Neutrophil (primary cell): Measurements from ENCODE around the gene MEX3A.
A peak's percentile ranks its signal among the peaks of the same experiment; 100 is the strongest.

Source experiments
- H3K27ac ChIP-seq: fragments of 200-600 bp; sonication (generic); 2 replicates; pipeline ENCODE4 v1.5.1; 2016; ENCODE audit warnings: mild to moderate bottlenecking, moderate library complexity
- H3K27me3 ChIP-seq: fragments of 200-600 bp; sonication (generic); 2 replicates; pipeline ENCODE4 v1.6.0; 2016; ENCODE audit warnings: mild to moderate bottlenecking
- H3K36me3 ChIP-seq: fragments of 200-600 bp; sonication (generic); 2 replicates; pipeline ENCODE4 v1.5.1; 2017
- H3K4me1 ChIP-seq, 2 experiments: fragments of 200-600 bp in 1 of 2; sonication (generic) in 1 of 2; 1 replicate in 1 of 2; 2 replicates in 1 of 2; pipeline versions ENCODE4 v1.5.1 to v1.6.1; 2013 to 2016; ENCODE audit warnings: low read depth in 1 of 2, low read length in 1 of 2, mild to moderate bottlenecking in 1 of 2, moderate library complexity in 1 of 2; ENCODE audit not compliant: control insufficient read depth in 1 of 2, insufficient read depth in 1 of 2
- H3K4me3 ChIP-seq, 2 experiments: fragments of 200-600 bp in 1 of 2; sonication (generic) in 1 of 2; 1 replicate in 1 of 2; 2 replicates in 1 of 2; pipeline ENCODE4 v1.5.1; 2013 to 2016; ENCODE audit warnings: low read depth in 1 of 2, low read length in 1 of 2, mild to moderate bottlenecking in 1 of 2, moderate library complexity in 1 of 2
- H3K9me3 ChIP-seq: fragments of 200-600 bp; sonication (generic); 2 replicates; pipeline ENCODE4 v1.5.1; 2016
- TF ChIP-seq, protein P1 (sequence below): fragments of 200-600 bp; sonication (generic); IDR thresholded peaks from 2 replicates; pipeline ENCODE4 v1.5.1; 2016; ENCODE audit warnings: antibody characterized with exemption

The MEX3A gene

GRCh38 chr1:156104861-156105832, 22.9 kb upstream of the MEX3A start:
- TF ChIP-seq, protein P1, sequence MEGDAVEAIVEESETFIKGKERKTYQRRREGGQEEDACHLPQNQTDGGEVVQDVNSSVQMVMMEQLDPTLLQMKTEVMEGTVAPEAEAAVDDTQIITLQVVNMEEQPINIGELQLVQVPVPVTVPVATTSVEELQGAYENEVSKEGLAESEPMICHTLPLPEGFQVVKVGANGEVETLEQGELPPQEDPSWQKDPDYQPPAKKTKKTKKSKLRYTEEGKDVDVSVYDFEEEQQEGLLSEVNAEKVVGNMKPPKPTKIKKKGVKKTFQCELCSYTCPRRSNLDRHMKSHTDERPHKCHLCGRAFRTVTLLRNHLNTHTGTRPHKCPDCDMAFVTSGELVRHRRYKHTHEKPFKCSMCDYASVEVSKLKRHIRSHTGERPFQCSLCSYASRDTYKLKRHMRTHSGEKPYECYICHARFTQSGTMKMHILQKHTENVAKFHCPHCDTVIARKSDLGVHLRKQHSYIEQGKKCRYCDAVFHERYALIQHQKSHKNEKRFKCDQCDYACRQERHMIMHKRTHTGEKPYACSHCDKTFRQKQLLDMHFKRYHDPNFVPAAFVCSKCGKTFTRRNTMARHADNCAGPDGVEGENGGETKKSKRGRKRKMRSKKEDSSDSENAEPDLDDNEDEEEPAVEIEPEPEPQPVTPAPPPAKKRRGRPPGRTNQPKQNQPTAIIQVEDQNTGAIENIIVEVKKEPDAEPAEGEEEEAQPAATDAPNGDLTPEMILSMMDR = no peak
- H3K4me1 ChIP-seq = peaks cover 7 to 8% of the 10 kb centered on the region in 2 experiments
- H3K27me3 ChIP-seq = peaks cover 82% of the 10 kb centered on the region
- H3K36me3 ChIP-seq = no peaks in the 10 kb centered on the region
- H3K27ac ChIP-seq = no peak overlapping the region
- H3K9me3 ChIP-seq = no peaks in the 10 kb centered on the region
- H3K4me3 ChIP-seq = peak overlapping the region; percentile 49 to 55

DNA sequence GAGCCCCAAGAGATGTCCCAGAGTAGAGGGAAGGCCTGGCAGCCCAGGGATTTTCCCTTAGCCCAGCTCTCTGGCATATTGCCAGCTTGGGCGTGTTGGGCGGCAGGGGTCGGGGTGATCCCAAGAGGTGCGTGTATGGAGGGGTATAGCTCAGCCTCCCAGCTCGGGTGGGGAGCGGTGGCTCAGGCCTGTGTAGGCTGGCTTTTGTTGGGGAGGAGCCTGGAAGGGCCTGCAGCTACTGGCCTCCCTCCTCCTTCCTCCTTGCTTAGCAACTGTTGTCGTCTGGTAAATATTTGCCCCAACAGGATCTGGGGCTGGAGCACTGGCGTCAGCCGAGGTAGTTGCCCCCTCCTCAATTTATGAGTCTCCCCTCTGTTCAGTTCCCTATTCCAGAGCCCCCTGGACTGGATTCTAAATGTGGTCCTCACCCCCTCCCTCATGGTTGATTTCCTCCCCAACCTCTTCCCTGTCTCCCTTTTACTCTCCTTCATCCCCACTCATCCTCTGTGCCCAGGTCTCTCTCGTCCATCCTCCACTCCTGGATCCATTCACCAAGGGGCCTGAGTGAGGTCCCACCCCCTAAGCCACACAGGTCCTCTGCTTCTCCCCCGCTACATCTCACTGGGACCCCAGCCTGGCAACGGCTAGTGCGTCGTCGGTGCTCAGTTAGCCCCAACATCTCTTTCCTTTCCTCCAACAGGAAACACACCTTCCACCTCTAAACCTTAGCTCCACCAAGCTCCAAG, 22.0 kb upstream of the MEX3A start:
- peaks cover 79% of the 10 kb centered on the region for H3K27me3 ChIP-seq
- no peaks in the 10 kb centered on the region for H3K9me3 ChIP-seq
- H3K27ac ChIP-seq = no peak overlapping the region
- H3K4me1 ChIP-seq = peaks cover 7 to 8% of the 10 kb centered on the region in 2 experiments
- TF ChIP-seq, protein P1 = no peak
- no peaks in the 10 kb centered on the region for H3K36me3 ChIP-seq
- H3K4me3 ChIP-seq = no peak overlapping the region

- Histone ChIP-seq H3K27me3 (peaks cover 76% of the 10 kb centered on the region), H3K36me3 (no peaks in the 10 kb centered on the region), H3K27ac (no peak overlapping the region), H3K4me3 (no peak overlapping the region), H3K4me1 (peaks cover 7 to 8% of the 10 kb centered on the region in 2 experiments), H3K9me3 (no peaks in the 10 kb centered on the region)
- TF ChIP-seq, protein P1 = no peak
Measured at GRCh38 chr1:156103521-156103947, 21.3 kb upstream of the MEX3A start.

DNA sequence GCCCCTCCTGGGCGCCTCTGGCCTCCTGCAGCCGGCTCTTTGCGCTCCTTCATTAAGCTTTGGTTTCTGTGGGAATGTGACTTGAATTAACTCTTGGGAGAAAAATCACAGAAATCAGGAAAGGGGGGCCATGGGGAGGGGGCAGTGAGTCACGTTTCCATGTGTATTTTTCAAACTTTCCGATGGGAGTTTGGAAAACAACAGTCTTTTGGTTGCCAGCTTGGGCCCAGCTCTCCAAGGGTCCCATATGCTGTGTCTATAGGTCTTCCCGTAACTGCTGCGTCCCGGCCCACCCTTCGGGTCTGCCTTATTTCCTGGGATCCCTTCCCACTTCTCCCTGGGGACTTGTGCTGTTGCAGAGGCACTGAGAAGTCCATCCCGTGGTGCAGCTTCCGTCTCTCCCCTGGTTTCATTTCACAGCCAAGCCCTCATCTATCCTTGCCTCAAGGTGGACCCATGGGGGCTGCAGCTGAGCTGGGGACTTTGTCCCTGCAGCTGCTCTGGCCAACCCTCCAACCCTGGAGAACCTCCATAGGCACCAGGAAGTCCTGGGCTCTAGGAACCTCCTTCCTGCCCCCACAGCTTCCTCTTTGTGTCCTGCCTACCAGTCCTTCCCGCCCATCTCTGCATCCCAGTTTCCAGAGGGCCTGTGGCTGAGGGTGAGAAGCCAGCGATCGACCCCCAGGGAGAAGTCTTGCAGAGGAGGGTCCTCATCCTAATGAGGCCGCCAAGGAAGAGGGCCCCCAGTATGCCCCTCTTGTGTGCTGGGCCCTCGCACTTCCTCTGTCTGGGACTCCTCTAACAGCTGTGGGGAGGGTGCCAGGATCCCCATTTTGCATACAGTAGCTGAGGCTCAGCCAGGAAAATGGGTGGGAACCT, 20.6 kb upstream of the MEX3A start:
- H3K27ac ChIP-seq = no peak overlapping the region

More for the DNA sequence above, 20.6 kb upstream of the MEX3A start:
- peaks cover 76% of the 10 kb centered on the region for H3K27me3 ChIP-seq
- no peak overlapping the region for H3K4me3 ChIP-seq
- peaks cover 7 to 8% of the 10 kb centered on the region in 2 experiments for H3K4me1 ChIP-seq
- no peaks in the 10 kb centered on the region for H3K9me3 ChIP-seq
- no peaks in the 10 kb centered on the region for H3K36me3 ChIP-seq
- TF ChIP-seq, protein P1 = no peak
